ENCODE data around the gene CCDC106. TPM values are rescaled to one million over a fixed set of nuclear protein-coding genes. Genes with fewer than 3 reads are reported as not detected.

Gene CCDC106
- total RNA-seq, 1 experiment from 2014 or later: 19.9 TPM

DNA sequence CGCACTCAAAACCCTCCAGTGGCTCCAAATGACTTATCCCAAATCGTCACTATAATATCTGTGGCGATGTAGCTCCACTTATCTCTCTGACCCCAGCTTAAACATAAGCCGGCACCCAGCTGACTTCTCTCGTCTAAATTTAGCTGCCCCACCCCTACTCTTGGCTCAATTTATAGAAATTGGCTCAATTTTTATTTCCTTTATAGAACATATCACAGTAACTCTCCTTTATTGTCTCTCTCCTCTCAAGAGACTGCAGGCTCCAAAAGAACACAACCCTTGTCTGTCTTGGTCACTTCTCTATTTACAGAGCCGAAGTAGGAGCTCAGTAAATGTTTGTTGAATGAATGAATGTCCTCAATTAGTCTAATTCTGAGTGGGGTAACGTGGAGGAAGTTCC, 24.5 kb upstream of the CCDC106 start:
- H3K79me1 ChIP-seq (ENCODE audit: insufficient read depth, low read depth, low read length, poor library complexity, severe bottlenecking): no peaks in the 10 kb centered on the region
- no peak overlapping the region for H2BK120ac ChIP-seq (ENCODE audit: low read depth, low read length, poor library complexity, severe bottlenecking)
- no peak overlapping the region for H4K5ac ChIP-seq (ENCODE audit: insufficient read length, low read depth, low read length)
- Mint-ChIP-seq H3K27me3 (ENCODE audit: low read depth) (peaks cover 4% of the 10 kb centered on the region), H3K36me3 (ENCODE audit: insufficient read depth in 1 of 3, low read depth in 3 of 3) (peaks cover 12 to 25% (median 23%) of the 10 kb centered on the region in 3 experiments; a peak in 6 of 7 replicates), H3K4me3 (peak overlapping the region; percentile 85 to 89), H3K27ac (peak overlapping the region in 1 of 3 experiments; percentile 98; a peak in 1 of 7 replicates), H3K9me3 (no peaks in the 10 kb centered on the region; a peak in 1 of 5 replicates), H3K4me1 (peaks cover 8 to 14% of the 10 kb centered on the region in 2 experiments)
- no peak overlapping the region for H3K56ac ChIP-seq (ENCODE audit: insufficient read length, low read depth, low read length)
- no peak overlapping the region for H2AFZ ChIP-seq (ENCODE audit: low read length)
- no peak overlapping the region for H4K91ac ChIP-seq (ENCODE audit: insufficient read length, low read depth, low read length)
- no peak for DNase-seq
- H3K23ac ChIP-seq (ENCODE audit: insufficient read length, low read depth, low read length): no peak overlapping the region
- no peaks in the 10 kb centered on the region for H3K27me3 ChIP-seq (ENCODE audit: insufficient read depth, low read length)
- H4K20me1 ChIP-seq (ENCODE audit: control insufficient read depth, insufficient read depth, insufficient read length): no peaks in the 10 kb centered on the region
- TF ChIP-seq, protein P1, sequence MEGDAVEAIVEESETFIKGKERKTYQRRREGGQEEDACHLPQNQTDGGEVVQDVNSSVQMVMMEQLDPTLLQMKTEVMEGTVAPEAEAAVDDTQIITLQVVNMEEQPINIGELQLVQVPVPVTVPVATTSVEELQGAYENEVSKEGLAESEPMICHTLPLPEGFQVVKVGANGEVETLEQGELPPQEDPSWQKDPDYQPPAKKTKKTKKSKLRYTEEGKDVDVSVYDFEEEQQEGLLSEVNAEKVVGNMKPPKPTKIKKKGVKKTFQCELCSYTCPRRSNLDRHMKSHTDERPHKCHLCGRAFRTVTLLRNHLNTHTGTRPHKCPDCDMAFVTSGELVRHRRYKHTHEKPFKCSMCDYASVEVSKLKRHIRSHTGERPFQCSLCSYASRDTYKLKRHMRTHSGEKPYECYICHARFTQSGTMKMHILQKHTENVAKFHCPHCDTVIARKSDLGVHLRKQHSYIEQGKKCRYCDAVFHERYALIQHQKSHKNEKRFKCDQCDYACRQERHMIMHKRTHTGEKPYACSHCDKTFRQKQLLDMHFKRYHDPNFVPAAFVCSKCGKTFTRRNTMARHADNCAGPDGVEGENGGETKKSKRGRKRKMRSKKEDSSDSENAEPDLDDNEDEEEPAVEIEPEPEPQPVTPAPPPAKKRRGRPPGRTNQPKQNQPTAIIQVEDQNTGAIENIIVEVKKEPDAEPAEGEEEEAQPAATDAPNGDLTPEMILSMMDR (conservative IDR thresholded peaks at IDR 0.05): no peak
- H3K79me2 ChIP-seq (ENCODE audit: insufficient read depth, low read length): no peaks in the 10 kb centered on the region
- H2BK5ac ChIP-seq (ENCODE audit: insufficient read length, low read length): no peak overlapping the region
- no peak overlapping the region for H2BK20ac ChIP-seq (ENCODE audit: low read depth, low read length, poor library complexity, severe bottlenecking)
- H3K18ac ChIP-seq (ENCODE audit: insufficient read length, low read depth, low read length): no peak overlapping the region
- H3K9me3 ChIP-seq (ENCODE audit: control insufficient read depth, low read depth, low read length): no peaks in the 10 kb centered on the region
- H2BK12ac ChIP-seq (ENCODE audit: insufficient read length, low read depth, low read length): no peak overlapping the region
- no peaks in the 10 kb centered on the region for H3K4me1 ChIP-seq (ENCODE audit: insufficient read depth, low read length)
- H3K4me2 ChIP-seq (ENCODE audit: insufficient read depth, insufficient read length, low read length): peak overlapping the region; percentile 27
- H2BK15ac ChIP-seq (ENCODE audit: low read depth, low read length): no peak overlapping the region
- no peak overlapping the region for H3K14ac ChIP-seq (ENCODE audit: insufficient read depth, low read length)
- no peak overlapping the region for H3K4ac ChIP-seq (ENCODE audit: low read depth, low read length)
- WGBS (ENCODE audit: extremely low coverage, insufficient read length, low lambda C conversion rate): no CpG with 5 or more reads among the region's 7 CpGs
- no peak overlapping the region for H3K9ac ChIP-seq (ENCODE audit: extremely low read depth, insufficient read length, low read length)
- no peak overlapping the region for H3K27ac ChIP-seq (ENCODE audit: insufficient read length, low read depth, low read length)
- no peaks in the 10 kb centered on the region for H3K23me2 ChIP-seq (ENCODE audit: insufficient read length, low read depth, low read length, poor library complexity, severe bottlenecking)
- H2AK5ac ChIP-seq (ENCODE audit: insufficient read length, low read length): no peak overlapping the region
- H4K8ac ChIP-seq (replicated peaks; ENCODE audit: insufficient read length, low read depth, low read length): no peak overlapping the region
- H3T11ph ChIP-seq (ENCODE audit: low read length): no peak overlapping the region

All from H9 (cell line).